HG03097 (cell line): ENCODE measurements around the gene INMT.

Source experiments
- ATAC-seq: cut with Tn5 transposase; IDR thresholded peaks from one replicate; pipeline ENCODE4 v1.9.1; 2021; ENCODE audit not compliant: unreplicated experiment, low FRiP score

INMT gene

GRCh38 chr7:30805931-30806330 lies 54.0 kb downstream of the INMT start:
- ATAC-seq, result no peak
